ENCODE results near the gene MTUS2.

The MTUS2 gene

DNA sequence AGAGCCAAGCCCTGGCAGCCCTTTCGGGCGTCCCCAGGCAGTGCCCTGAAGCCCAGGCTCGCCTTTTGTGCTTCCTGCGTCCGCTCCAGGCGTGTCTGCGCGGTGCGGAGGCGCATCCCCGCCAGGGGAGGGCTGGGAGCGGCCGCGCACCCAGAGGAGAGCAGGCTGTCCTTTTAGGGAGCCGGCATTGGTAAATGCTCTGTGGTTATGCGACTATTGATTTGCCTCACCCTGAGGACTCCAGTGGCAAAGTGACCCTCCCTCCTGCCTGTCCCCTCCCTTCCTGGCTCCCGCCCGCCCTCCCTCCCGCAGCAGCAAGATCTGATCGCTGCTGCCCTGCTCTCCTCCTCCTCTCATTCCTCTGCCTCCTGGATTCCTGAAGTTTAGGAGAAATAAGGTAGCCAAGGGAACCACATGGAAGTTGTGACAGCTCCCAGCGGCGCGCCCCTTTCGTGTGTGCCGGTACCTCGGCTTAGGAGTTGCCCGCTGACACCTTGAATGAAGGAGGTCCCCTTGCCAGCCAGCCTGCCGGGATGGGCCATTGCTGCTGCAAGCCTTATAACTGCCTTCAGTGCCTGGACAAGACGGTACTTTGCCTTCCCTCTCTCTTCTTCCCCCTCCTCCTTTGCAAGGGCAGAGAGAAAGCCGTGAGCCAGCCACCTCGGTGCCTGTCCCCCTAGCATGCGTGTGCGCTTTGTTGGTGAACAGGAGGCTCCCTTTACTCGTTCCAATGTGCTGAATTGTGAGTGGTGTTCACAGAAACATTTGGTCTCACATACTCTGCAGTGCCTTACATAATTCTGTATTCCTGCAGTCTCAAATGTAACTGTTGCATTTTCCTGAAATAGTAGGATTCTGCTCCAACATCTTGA lies 608.4 kb downstream of the MTUS2 start:
- DNase-seq: no peak

DNA sequence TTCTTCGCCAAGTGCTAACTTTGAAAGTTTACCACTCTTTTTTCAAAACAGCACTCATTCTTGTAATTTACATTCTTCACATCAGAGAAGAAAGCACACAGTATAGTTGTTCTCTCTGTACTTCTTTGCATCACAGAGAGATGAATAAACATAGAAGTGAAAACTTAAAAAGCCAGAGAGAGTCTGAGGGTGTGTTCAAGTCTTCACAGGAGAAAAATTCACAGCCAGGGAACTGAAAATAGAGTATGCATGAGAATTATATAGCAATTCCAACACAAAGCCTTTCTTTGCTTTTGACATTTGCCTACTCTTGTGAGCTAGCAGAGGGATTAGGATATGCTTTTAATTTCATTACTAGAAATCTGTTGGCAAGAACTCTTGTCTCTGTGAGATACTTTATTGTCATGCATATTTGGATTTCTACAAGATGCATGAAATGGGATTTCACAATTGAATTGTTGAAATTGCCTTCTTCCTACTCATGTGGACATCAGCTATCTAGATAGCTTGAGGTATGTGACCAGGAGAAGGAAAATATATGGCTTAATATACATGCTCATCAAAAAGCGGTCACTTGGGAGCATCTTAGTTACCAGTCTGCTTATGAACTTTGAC lies 609.3 kb downstream of the MTUS2 start:
- no peak for DNase-seq

DNA sequence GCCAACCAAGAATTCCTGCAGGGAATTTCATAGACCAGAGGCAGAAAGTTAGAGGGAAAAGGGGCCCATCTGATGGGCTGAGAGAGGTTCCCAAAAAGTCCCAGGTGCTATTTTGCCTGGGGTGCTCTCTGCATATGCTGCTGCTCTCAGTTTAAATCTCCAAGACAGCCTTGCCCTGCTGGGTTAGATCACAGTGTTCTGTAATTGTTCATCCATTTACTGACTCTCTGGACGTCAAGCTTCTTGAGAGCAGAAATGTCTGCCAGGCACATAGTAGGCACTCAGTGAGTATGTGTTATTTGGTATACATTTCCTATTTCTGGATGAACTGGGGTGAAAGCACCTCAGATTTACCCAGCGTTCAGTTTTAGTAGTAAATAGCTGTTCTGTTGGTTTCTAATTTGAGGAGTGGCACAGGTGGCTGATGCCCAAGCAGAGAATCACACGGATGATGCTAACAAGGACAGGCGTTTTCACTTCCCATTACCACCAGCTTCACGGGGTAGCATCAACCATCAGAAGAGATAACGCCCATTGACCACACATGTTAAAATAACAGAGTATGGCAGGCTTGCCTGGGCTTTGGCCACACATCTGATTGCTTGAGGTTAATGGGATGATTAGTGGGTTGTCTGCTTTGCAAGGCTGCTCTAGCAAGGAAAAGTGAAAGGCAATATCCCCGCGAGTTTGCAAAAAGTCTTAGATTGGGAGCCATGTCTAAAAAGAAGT lies 614.2 kb downstream of the MTUS2 start:
- DNase-seq: no peak

DNA sequence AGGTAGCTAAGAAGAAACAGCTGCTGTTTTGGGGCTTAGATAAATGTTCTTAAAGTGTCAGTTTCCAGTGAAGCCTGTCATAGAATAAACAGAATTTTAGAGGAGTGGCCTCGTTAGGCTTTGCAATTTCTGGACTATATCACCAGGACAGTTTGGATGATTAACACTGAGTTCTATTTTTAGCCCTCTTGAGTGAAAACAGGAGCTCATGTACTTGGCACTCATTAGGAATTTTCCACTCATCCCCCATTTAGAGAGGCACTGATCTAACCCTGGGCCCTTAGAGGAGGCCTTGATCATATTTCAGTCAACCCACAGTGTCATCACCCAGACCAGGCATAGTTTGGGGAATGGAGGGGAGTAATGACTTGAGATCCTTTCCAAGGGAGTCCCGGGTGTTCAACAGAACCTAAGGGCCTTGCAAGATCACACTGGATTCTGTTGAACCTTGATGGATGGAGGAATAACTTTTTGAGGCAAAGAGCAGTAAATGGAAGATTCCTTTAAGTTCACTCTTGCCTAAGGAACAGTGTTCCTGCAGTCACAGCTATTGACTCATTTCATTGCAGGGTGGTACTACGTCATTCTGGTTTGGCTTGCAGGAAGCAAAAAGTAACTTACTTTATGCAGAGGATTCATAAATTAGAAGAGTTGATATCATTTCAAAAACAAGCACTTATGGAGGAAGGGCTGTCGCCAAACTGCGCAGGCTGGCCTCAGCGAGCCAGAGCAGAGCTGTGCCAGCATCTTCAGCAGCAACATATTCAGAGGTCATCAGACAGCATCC lies 615.2 kb downstream of the MTUS2 start:
- no peak for DNase-seq

DNA sequence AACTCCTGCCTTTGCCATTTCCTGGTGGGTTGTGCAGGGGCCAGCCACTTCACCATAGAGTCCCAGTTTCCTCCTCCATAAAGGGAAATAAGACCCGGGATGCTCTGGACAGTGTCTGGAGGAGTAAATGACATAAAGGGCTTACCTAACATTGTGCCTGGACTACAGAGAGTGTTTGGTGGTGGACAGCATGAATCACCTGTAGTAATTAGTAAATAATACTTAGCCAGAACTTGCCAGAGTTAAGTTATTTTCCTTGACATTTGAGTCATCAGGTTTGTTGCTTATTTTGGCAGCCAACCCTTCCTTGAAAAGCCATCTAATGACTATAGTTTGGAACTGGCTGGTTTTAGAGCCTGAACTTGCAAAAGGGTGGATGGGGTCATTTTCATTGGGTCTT lies 616.2 kb downstream of the MTUS2 start:
- DNase-seq: no peak

DNA sequence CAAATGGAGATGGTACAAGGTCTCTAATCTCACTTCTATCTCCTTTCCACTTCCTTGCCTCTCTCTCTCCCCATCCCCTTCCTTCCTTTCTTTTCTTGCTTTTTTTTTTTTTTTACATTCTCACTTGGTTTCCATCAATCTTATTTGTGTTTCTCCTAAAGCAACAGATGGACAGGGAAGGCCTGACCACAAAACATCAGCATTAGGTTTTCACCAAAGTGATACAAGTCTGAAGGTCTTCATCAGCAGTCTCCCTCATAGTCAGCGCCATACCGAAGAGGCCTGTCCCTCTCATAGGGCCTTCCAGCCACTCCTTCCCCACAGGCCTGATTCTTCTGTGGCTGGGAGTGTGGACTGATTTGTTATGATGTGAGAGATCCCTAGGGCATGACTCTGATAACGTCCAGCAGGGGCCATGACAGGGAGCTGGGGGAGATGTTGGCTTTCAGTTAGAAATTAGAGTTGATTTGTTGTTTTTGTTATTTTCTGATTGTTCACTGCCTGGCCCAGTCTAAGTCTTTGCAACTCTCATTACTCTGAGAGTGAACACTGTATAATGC lies 616.7 kb downstream of the MTUS2 start:
- no peak for DNase-seq

DNA sequence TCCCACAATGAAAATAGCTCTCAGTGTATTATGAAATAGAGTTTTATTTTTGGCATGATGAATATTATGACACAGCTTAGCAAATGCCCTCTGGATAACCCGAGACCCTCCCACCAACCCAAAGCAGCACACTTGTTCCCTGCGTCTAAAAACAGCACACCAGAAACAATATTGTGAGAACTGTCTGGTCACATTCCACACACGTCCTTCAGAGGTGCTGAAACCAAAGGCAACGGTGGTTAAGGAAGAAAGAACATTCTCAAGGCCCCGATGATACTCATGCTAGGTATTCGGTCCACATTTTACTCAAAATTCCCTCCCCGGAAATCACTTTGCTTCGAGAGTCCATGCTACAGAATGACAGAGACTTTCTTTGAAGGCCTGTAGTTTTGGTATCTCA lies 618.6 kb downstream of the MTUS2 start:
- DNase-seq: no peak

DNA sequence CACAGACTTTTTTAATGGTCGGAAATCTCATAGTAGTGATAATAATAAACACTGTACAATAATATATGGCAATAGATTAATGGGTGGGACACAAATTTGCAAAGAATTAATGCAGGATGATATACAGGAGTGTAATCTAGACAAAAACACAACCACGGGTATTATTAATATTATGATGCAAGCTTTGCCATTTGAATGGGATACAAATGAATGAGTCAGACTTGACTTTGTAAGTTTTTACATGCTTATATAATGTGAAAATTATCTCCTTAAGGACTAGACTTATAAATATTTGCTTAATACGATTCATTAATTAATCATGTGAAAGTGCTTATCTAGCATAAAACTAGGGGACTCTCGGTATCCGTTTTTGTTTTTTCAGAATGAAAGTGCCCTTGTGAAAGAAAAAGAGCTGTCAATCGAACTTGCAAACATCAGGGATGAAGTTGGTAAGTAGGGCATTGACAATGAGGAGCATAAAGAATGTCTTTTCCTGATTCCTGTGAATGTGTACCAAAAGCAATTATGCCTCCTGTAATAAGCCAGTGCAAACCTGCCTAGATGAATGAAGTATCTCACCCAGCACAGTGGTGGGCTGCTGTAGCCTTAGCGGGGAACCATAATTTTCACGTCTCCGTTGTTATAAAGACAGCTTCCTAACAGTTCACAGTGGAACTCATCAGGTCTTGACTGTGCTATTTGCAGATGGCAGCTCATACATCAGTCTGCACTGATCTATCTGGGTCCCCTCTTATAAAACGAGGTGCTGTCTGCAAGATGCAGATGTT lies 619.7 kb downstream of the MTUS2 start:
- no peak for DNase-seq

DNA sequence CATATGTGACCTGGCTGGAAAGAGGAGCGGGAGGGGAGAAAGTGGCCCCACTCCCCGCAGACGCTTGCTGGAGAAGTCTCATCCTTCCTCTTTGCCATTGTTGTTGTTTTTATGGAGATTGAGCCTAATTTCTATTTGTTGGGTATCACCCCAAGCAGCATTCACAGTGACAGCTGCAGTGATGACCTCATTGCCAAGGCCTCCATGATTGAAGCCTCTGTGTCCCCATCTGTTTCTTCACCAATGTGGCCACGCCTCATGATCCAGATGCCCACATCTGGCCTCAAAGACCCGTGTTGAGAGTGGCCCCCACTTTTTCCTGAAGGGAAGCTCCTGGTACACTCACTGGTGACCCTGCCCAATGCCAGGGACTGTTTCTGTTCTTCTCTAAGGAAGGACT lies 621.2 kb downstream of the MTUS2 start:
- DNase-seq: no peak

DNA sequence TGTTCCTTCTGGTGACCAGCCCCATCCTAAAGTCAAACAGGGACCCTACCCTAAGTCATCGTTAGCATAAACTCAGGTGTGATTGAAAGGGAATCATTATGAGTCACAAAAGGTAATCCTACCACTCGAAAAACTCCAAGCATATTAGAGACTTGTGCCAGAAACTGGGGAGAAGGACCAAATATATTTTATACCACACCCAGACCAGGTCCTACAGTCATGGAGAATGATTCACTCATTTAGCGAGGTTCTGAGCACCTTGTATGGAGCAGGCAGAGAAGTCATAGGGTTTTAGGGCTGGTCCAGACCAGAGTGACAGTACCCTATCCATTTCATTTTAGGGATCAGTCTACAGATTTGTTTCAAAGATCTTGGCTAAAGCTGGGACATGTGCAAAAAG lies 625.9 kb downstream of the MTUS2 start:
- no peak for DNase-seq

DNA sequence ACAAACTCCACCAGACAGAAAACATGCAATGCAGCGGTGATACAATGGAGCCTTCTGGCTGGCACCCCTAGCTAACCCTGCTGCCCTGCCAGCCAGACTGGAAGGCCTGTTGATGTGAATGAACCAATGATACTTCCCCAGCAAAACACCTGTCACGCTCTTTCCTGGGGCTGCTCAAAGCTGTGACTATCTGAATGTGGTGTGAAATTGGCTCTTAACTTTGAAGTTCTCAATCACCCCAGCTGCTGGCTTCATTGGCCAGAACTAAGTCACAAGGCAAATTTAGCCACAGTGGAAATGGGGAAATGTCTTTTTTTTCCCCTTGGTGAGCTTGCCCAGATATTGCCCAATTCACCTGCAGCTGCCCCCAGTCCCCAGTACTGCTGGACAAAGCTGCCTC lies 628.0 kb downstream of the MTUS2 start:
- DNase-seq: no peak

DNA sequence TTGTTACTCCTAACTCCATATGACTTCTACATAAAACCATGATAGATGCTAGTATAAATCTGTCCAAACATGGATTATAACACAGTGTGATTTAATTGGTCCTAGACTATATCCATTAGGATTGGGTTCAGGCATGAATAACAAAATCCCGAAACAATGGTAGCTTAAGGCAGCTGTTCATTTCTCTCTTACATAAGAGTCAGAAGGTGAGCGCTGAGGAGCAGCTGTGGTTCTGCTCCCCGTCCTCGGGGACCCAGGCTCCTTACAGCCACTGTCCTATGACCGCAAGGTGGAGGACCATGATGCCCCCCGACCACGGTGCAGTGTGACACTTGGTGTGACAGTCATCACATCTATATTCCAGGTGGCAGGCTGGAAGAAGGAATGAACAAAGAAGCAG lies 629.6 kb downstream of the MTUS2 start:
- no peak for DNase-seq

DNA sequence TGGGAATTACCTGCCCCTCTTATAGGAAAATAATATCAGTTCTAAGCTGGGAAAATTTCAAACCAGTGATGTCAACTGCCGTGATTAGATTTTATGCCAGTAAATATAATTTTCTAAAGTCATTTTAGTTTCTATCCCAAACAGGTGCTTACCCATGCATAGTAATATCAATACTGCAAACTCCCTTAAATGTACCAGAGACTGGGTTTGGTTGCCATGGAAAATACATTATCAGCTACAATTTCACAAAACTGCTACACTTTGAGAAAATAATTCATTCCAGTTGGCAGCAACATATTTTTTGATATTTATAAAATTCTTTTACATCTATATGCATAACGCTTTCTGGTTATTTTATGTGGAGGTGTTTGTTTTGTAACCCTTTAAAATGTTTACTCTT lies 631.8 kb downstream of the MTUS2 start:
- no peak for DNase-seq

DNA sequence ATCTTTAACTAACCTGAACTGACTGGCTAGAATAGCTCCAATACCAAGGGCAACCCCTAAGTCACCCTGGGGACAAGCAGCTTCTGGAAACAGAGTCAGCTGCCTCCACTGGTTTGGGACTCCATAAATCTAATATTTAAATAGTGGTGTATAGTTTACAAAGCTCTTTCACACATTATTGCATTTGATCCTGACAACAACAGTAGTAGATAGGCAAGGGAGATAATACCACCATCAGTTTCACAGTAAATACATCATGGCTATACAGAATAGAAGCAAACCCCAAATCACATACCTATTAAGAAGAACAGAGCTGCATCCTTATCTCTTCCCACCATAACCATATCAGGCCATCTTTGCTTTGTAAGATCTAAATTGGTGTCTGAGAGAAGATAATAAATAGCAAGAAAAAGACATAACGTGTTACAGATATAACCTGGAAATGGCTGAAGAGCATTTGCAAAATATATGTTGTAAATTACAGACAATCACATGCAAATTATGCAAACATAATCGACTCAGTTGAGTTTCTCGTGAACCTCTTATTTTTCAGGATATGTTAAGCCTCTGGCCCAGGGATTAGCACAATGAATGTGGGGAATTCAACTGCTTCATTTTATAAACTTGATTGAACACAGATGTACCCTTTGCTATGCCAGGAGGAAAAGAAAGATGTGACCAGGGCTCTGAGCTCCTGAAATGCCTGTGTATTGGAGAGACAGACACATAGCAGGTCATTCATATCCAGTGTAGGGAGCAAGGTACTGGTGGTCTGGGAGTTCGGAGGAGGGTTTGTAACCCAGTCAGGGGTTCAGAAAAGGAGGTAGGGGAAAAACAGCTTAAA lies 632.9 kb downstream of the MTUS2 start:
- DNase-seq: no peak

DNA sequence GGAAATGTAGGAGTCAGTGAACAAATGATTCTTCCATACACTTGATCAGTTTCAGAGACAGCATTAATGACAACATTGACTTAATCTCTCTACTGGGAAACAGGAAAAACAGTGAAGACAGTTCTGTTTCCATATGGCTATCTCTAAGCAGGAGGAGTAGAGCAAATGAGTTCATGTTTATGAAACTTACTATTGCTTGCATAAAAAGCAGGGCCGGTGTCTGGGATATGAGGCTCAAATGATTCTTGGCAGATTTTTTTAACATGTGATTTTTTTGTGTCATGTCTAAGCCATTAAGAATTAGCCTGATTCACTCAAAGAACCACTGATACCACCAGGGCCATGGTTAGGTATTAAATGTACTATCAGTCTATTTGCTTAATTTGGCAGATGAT lies 633.5 kb downstream of the MTUS2 start:
- DNase-seq: no peak

DNA sequence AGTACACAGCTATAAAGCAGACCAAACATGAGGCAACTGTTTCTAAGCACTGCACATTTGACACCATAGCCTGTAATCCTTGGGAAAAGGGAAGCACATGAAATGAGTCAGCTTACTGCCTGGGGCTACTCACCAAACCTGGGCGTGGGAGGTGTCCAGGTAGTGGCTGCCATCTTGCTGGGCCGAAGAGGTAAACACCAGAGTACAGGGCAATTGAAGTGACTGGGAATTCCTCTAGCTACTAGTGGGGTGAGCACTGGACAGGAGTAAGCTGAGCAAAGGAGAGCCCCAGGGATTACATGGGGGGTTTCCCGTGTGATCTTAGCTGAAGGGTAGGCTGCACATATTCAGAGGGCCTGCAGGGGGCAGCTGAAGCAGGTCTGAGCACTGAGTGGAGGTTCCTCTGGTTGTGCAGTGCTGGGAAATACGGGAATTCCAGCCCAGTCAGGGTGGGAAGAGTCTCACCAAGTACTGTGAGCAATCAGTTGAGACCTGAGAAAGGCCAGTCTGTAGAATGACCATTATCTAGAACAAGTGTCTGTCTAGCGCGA lies 634.9 kb downstream of the MTUS2 start:
- DNase-seq: no peak

DNA sequence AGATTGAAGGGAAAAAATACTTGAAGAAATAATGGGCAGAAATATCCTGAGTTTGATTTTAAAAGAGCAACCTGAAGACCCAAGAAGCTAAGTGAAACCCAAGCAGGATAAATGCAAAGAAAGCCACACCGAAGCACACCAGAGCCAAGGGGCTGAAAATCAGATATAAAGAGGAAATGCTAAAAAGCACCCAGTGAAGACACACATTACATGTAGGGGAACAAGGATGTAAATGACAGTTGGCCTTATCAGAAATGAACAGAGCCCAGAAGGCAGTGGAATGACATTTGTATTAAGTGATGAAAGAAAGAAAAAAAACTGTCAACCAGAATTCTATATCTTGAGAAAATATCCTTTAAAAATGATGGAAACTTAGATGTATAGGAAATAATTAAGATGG lies 636.3 kb downstream of the MTUS2 start:
- no peak for DNase-seq

DNA sequence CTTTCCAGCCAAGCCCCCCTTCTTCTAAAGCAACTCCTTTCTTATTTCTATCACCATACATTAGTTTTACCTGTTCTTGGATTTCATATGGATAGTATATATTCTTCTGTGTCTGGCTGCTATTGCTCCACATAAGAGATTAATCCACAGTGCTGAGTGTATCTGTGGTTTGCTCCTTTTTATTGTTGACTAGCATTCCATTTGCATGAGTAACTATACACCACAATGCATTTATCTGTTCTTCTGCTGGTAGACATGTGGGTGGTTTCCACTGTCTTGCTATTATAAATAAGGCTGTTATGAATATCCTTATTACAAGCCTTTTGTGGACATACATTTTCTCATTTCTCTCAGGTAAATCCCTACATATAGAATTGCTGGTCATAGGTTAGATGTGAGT lies 637.2 kb downstream of the MTUS2 start:
- DNase-seq: no peak

DNA sequence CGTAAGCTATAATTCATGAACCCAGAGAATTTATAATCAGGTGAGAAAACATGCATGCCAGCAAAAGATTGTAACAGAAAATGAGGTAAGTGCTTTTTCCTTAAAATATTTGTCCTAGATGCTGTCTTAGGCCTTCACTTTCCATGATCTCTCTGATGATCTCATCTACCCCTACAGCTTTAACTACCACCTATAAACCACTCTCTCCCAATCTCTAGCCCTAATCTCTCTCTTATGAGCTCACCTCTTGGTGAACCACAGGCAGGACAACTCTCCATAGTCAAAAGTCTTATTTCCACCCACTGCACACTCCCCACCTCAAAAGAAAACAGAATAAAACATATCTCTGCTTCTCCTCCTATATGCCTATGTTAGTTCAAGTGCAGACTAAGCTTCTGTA lies 638.3 kb downstream of the MTUS2 start:
- no peak for DNase-seq

DNA sequence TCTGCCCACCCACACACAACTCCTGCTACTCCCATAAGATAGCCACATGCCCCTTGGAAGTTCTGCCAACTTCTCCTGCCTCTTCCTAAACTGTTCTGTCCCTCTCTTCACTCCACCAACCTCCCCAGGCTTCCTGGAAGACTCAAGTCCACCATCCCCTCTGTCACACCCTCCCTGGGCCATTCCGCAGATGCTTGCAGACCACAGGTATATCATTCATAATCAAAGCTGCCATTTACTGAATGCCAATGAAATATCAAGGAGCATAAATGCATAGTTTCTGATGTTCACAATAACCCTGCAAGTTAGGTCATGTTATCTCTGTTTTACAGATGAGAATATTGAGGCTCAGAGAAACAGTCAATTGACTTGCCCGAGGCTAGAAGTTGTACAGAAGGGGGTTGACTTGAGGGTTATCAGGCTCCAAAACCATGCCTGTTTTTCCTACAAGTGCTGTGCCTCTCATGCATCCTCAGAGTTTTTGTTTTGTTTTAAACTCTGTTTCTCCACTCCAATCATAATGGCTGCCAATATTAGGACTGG lies 639.7 kb downstream of the MTUS2 start:
- DNase-seq: no peak

Measured in NCI-H1092 treated with DMSO at 0.1 percent for 48 hours (cell line).